Mesothelial cell of epicardium (in vitro differentiated cells): ENCODE data around the gene FABP1. TPM values are rescaled to one million over a fixed set of nuclear protein-coding genes. Genes with fewer than 3 reads are reported as not detected.

Source experiments
- DNase-seq, 2 experiments: peaks; one replicate each; pipeline ENCODE4 v3.0.0; 2021; ENCODE audit warnings: low spot score in 2 of 2; ENCODE audit not compliant: unreplicated experiment in 2 of 2
- H3K27ac Mint-ChIP-seq: 2 replicates; pipeline ENCODE4 v1.8.0; 2021; ENCODE audit warnings: mixed read lengths
- H3K27me3 Mint-ChIP-seq: 2 replicates; pipeline ENCODE4 v1.8.0; 2021; ENCODE audit warnings: low read depth, mixed read lengths
- H3K36me3 Mint-ChIP-seq: 2 replicates; pipeline ENCODE4 v1.8.0; 2021; ENCODE audit warnings: mixed read lengths
- H3K4me1 Mint-ChIP-seq: 2 replicates; pipeline ENCODE4 v1.8.0; 2021; ENCODE audit warnings: mixed read lengths
- H3K4me3 Mint-ChIP-seq: 2 replicates; pipeline ENCODE4 v1.8.0; 2021; ENCODE audit warnings: mild to moderate bottlenecking, moderate library complexity, mixed read lengths
- H3K9me3 Mint-ChIP-seq: 2 replicates; pipeline ENCODE4 v1.8.0; 2021; ENCODE audit warnings: mixed read lengths
- total RNA-seq: library from RNA; stranded (reverse); gene quantifications from 3 replicates; pipeline ENCODE4 v1.2.1, GENCODE V29; 2021
- TF ChIP-seq, protein P1 (sequence below): fragments of 200-600 bp; sonication (generic); IDR thresholded peaks from one replicate; pipeline ENCODE4 v1.5.0; 2021; ENCODE audit warnings: antibody characterized with exemption; ENCODE audit not compliant: unreplicated experiment

Gene FABP1
- total RNA-seq, 1 donor from 2014 or later, result 1.0 TPM

DNA sequence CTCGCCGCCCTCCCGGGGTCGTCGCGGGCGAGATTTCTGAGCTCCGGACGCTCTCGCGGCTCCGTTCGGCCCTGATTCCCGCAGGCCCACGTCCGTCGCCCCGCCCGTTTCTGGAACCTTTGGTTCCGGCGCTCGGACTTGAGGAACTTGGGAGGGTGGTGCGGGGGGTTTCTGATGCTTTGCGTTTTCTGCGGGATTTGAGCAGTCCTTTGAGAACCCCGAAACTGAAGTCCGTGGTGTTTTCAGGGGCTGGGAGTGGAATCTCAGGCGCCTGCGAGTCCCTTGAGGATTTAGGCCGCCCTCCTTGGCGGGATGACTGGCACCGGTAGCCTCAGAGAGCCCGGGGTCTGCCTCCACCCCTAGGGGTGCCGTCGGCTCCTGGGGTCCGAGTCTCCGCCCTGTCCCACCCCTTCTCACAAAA lies 42.6 kb upstream of the FABP1 start:
- TF ChIP-seq, protein P1, sequence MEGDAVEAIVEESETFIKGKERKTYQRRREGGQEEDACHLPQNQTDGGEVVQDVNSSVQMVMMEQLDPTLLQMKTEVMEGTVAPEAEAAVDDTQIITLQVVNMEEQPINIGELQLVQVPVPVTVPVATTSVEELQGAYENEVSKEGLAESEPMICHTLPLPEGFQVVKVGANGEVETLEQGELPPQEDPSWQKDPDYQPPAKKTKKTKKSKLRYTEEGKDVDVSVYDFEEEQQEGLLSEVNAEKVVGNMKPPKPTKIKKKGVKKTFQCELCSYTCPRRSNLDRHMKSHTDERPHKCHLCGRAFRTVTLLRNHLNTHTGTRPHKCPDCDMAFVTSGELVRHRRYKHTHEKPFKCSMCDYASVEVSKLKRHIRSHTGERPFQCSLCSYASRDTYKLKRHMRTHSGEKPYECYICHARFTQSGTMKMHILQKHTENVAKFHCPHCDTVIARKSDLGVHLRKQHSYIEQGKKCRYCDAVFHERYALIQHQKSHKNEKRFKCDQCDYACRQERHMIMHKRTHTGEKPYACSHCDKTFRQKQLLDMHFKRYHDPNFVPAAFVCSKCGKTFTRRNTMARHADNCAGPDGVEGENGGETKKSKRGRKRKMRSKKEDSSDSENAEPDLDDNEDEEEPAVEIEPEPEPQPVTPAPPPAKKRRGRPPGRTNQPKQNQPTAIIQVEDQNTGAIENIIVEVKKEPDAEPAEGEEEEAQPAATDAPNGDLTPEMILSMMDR, result no peak
- Mint-ChIP-seq H3K27me3 (no peaks in the 10 kb centered on the region), H3K36me3 (peaks cover 10% of the 10 kb centered on the region), H3K9me3 (peaks cover 13% of the 10 kb centered on the region), H3K4me3 (peak overlapping the region; percentile 79), H3K27ac (peak overlapping the region; percentile 86), H3K4me1 (peaks cover 6% of the 10 kb centered on the region)
- DNase-seq, result no peak

DNA sequence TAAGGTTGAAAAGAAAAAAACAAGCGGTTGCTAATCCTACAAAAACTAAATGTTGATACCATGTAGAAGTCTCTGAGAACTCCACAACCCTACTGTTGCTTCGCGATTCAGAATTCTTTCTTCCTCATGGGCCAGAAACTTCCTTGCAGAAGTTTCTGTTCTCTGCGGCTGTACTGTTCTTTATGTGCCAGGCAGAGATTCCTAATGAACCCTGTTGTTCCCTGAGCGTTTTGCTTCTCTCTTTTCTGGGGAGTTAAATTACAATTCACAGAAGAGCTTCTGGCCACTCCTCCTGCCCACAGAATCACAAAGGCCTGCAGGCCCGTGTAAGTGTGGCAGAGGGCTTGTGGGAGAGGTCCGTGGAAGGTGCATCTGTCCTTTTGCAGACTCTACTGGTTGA lies 40.5 kb upstream of the FABP1 start:
- peaks cover 13% of the 10 kb centered on the region for H3K9me3 Mint-ChIP-seq

DNA sequence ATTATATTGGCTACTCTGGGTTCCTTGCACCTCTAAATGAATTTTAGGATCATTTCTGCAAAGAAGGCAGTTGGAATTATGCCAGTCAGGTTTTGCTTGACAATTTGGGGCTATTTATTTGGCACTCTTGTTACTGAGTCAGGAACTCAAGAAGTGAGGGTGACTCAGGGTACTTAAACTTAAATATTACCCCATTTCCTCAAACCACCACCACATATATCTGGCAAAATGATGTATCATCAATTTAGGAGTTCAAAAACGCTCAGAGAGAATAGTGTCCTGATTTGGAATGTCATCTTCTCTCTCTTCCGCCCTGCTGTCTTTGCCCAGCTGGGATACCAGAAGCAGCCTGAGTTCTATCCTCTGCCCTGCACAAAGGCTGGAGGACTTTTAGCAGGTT lies 39.9 kb upstream of the FABP1 start:
- no peak overlapping the region for H3K27ac Mint-ChIP-seq
- peaks cover 6% of the 10 kb centered on the region for H3K36me3 Mint-ChIP-seq
- H3K4me1 Mint-ChIP-seq, result peaks cover 6% of the 10 kb centered on the region
- no peaks in the 10 kb centered on the region for H3K27me3 Mint-ChIP-seq
- TF ChIP-seq, protein P1, result no peak
- no peak overlapping the region for H3K4me3 Mint-ChIP-seq
- H3K9me3 Mint-ChIP-seq, result peaks cover 13% of the 10 kb centered on the region
- no peak for DNase-seq

More for the DNA sequence above, 40.5 kb upstream of the FABP1 start:
- H3K27ac Mint-ChIP-seq, result no peak overlapping the region
- DNase-seq, result no peak
- TF ChIP-seq, protein P1, result no peak
- no peaks in the 10 kb centered on the region for H3K27me3 Mint-ChIP-seq
- peak overlapping the region; percentile 60 for H3K4me3 Mint-ChIP-seq
- H3K4me1 Mint-ChIP-seq, result peaks cover 6% of the 10 kb centered on the region
- H3K36me3 Mint-ChIP-seq, result peaks cover 6% of the 10 kb centered on the region

DNA sequence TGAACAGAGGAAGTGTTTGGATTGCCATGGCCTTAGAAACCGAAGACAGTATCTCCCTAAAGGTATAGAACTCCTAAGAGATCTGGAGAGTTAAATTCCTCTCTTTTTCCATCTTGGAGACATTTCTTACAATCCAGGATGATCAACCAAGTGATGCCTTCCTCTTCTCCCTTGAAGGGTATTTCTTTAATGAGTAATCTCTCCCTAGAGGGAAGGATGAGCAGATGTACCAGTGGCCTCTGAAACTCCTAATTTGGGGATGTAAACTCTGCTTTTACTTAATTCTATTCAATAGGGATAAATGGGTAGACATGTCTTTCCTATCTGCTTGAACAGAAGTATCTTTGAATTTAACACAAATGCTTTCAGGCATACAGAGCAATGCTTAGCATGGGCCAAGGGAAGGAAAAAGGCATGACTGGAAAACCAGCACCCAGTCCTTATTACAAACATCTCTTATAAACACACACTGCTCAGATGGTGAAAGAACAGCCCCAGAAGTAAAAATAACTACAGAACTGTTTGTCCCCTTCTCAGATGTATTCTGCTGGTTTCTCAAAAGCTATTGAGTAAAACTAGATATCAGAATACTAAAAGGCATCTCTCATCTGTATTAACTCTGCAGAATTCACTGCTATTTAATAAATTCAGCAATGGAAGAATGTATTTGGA lies 37.6 kb upstream of the FABP1 start:
- H3K4me3 Mint-ChIP-seq, result no peak overlapping the region
- H3K27ac Mint-ChIP-seq, result no peak overlapping the region
- H3K4me1 Mint-ChIP-seq, result no peaks in the 10 kb centered on the region
- H3K9me3 Mint-ChIP-seq, result peaks cover 13% of the 10 kb centered on the region
- H3K36me3 Mint-ChIP-seq, result peaks cover 6% of the 10 kb centered on the region
- TF ChIP-seq, protein P1, result no peak
- no peaks in the 10 kb centered on the region for H3K27me3 Mint-ChIP-seq
- no peak for DNase-seq

DNA sequence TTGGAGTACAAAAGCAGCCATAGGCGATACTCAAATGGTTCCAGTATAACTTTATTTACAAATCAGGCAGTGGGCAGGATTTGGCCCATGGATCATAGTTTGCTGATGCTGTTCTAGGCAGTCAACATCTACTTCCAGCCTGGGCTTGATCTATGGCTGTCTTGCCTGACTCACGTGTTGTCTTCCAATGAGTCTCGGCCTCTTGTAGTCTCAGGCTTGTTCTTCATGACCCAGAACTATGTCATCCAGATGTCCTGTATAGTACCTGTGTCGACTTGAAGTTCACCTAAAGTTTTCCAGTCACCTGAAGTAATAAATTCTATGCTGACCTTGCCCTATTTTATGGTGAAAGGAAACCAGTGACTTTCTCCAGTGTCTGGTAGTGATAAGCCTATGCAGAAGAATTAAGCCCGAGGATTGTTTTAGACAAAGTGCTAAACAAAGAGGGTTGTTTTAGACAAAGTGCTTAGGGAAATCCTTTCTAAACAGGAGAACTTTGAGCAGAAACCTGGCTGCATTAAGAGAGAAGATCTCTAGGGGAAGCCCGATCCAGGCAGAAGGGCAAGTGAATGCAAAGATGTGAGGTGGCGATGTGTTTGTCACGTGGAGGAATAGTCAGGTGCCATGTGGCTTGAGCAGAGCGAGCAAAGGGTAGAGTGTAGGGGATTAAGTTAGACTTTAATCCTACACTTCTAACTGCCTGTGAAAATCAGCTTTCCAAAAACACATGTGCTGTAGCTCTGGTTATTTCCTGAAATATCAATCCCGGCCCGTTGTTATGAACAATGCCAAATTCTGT lies 33.8 kb upstream of the FABP1 start:
- no peaks in the 10 kb centered on the region for H3K27me3 Mint-ChIP-seq
- H3K4me1 Mint-ChIP-seq, result no peaks in the 10 kb centered on the region
- no peaks in the 10 kb centered on the region for H3K36me3 Mint-ChIP-seq
- H3K27ac Mint-ChIP-seq, result no peak overlapping the region
- no peak for DNase-seq
- TF ChIP-seq, protein P1, result no peak
- H3K4me3 Mint-ChIP-seq, result no peak overlapping the region
- H3K9me3 Mint-ChIP-seq, result peaks cover 6% of the 10 kb centered on the region
